Measurements from ENCODE around the gene ASPHD2. TPM values are rescaled to one million over a fixed set of nuclear protein-coding genes. Genes with fewer than 3 reads are reported as not detected.

ASPHD2 gene
- total RNA-seq, 2 donors from 2014 or later, result 0.56 to 0.67 TPM

GRCh38 chr22:26462051-26462450 lies 33.0 kb downstream of the ASPHD2 start:
- DNase-seq (ENCODE audit: low spot score), result no peak
- intact Hi-C loops (cut with DNase I), result loop anchor here in 1 of 2 donors (5.0 kb wide), 1 partner anchor 65 kb away; no protein-coding TSS in a partner anchor

DNA sequence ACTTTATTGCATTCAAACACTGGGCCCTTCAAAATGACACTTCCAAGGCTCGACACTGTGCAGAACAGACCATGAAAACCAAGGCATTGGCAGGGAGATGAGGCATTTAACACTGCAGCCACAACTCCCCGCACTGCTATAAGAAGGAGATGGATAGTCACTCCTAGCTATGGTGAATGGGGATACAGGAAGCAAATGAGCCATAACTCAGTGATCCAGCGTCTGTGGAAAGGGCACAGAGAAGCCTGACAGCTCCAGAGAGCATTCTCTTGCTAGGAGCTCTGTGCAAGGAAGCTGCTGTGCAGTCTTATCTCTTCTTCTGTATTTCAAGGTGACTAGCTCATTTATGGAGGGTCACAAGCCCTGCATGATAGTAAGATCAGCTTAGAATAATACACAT lies 33.6 kb downstream of the ASPHD2 start:
- intact Hi-C loops (cut with DNase I), result loop anchor here in 1 of 2 donors (5.0 kb wide), 1 partner anchor 65 kb away; no protein-coding TSS in a partner anchor
- no peak for DNase-seq (ENCODE audit: low spot score)

GRCh38 chr22:26463101-26463661 lies 34.1 kb downstream of the ASPHD2 start:
- intact Hi-C loops (cut with DNase I), result loop anchor here in 1 of 2 donors (5.0 kb wide), 1 partner anchor 66 kb away; no protein-coding TSS in a partner anchor

GRCh38 chr22:26463688-26464087 lies 34.6 kb downstream of the ASPHD2 start:
- intact Hi-C loops (cut with DNase I), result loop anchor here in 1 of 2 donors (5.0 kb wide), 1 partner anchor 66 kb away; no protein-coding TSS in a partner anchor
- no peak for DNase-seq (ENCODE audit: low spot score)

More at GRCh38 chr22:26463101-26463661, 34.1 kb downstream of the ASPHD2 start:
- DNase-seq (ENCODE audit: low spot score), result no peak

DNA sequence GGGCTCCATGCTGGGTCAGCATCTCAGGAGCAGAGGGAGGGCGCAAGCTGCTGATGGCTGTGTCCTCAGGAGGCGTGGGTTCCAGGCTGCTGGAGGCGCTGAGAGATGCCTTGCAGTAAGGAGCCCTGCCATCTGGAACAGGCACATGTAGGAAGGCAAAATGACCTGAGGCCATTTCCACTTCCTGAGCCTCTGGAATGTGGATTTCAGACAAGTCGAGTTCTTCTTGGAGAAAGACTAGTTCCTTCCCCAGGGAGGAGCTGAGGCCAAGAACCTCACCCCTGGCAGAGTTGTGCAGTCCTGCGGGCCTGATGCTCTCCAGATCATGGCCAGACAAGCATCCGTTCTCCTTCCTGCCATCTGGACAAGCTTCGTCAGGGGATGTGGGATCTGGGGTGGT lies 35.3 kb downstream of the ASPHD2 start:
- no peak for DNase-seq (ENCODE audit: low spot score)

DNA sequence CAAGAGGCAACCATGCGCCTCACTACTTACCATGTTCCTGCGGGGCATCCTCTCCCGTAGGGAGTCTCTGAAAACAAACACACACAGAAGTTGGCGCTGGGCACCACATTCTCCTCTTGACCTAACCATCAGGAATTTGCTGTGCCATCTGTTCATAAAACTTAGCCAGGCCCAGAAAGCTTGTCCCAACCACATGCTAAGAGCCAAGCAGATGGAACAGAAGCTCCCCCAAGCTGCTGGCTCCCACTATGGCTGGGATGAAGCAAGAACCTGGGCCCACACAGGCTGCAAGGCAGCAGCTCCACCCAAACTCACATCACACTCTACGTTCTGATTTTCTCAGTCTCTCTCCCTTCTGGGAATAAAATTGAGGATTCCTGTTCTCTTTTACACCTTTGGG lies 37.1 kb downstream of the ASPHD2 start:
- no peak for DNase-seq (ENCODE audit: low spot score)
- intact Hi-C loops (cut with DNase I), result no loop called here

More for the DNA sequence above, 35.3 kb downstream of the ASPHD2 start:
- intact Hi-C loops (cut with DNase I), result loop anchor here in 1 of 2 donors (5.0 kb wide), 1 partner anchor 67 kb away; no protein-coding TSS in a partner anchor

DNA sequence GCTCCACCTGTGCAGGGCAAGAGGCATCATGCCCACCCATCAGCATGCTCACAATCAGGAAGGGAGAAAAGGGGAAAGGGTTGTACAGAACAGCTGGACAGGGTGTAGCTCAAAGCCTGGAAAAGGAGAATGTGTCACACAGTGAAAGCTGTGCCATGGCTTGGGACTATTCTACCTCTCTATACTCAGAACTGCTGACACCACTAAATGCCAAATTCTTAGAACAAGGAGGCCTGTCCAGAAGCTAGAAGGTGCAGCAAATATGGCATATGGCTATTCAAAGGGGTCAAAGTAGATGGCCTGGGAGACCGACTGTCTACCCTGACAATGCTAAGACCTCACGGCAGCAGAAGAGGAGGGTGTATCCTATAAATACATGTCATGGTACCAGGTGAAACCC lies 41.7 kb downstream of the ASPHD2 start:
- intact Hi-C loops (cut with DNase I), result no loop called here
- no peak for DNase-seq (ENCODE audit: low spot score)

GRCh38 chr22:26471522-26471921 lies 42.5 kb downstream of the ASPHD2 start:
- intact Hi-C loops (cut with DNase I), result no loop called here
- DNase-seq (ENCODE audit: low spot score), result no peak

GRCh38 chr22:26474682-26475081 lies 45.6 kb downstream of the ASPHD2 start:
- intact Hi-C loops (cut with DNase I), result no loop called here
- DNase-seq (ENCODE audit: low spot score), result no peak

DNA sequence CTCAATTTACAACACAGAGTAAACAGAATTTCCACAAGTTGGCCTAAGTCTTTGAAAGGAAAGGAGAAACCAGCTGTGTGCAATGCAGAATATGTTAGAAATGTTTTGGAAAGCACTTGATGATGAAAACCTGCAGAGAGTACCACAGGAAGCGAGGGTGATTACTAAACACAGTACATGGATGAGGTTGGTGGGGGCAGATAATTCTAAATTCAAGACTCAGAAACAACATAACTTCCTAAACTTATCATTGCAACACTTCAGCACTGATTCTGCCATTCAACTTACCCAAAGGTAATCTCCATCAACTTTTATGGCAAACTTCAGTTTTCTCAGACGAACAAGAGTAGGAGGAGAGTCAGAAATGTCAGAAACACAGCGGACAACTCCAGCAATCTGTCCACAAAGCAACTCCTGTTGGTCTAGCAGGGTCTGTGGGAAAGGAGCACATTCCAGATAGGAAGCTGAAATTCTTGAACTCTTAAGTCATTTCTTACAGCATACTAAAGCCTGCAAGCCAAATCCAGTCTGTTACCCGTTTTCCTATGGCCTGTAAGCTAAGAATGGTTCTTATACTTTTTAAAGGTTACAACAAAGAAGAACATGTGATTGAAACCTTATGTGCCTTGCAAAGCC lies 47.8 kb downstream of the ASPHD2 start:
- intact Hi-C loops (cut with DNase I), result no loop called here
- no peak for DNase-seq (ENCODE audit: low spot score)

GRCh38 chr22:26477341-26477731 lies 48.3 kb downstream of the ASPHD2 start:
- intact Hi-C loops (cut with DNase I), result no loop called here
- no peak for DNase-seq (ENCODE audit: low spot score)

GRCh38 chr22:26479043-26479791 lies 50.2 kb downstream of the ASPHD2 start:
- no peak for DNase-seq (ENCODE audit: low spot score)
- intact Hi-C loops (cut with DNase I), result no loop called here

DNA sequence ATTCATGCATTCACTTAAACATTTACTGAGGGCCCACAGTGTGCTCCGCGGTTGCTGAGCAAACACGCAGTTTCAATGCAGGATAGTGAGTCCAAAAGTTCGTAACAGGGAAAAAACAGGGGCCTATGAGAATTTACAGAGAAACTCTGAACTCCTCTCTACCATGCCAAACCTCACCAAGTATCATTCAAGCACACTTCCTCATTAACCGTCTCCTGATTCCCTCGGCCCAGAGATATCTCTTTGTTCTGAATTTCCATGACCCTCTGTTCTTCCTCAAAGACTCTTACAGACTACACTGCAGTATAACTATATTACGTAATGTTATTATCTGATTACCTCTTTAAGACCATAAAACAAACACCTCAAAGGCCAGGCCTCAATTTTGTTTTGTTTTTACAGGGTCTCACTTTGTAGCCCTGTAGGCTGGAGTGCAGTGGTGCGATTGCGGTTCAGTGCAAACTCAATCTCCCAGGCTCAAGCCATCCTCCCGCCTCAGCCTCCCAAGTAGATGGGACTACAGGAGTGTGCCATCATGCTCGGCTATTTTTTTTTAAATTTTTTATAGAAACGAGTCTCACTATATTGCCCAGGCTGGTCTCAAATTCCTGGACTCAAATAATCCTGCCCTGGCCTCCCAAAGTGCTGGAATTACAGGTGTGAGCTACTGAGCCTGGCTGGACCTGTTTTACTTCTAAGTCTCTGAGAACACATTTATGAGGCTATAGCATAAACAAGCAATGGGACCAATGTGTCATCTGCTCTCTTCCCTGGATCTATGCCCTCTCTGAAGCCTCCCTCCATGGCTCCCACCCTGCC lies 50.9 kb downstream of the ASPHD2 start:
- DNase-seq (ENCODE audit: low spot score), result no peak
- intact Hi-C loops (cut with DNase I), result no loop called here

GRCh38 chr22:26480611-26480932 lies 51.5 kb downstream of the ASPHD2 start:
- DNase-seq (ENCODE audit: low spot score), result no peak

GRCh38 chr22:26481112-26481693 lies 52.1 kb downstream of the ASPHD2 start:
- no peak for DNase-seq (ENCODE audit: low spot score)
- intact Hi-C loops (cut with DNase I), result no loop called here

More at GRCh38 chr22:26480611-26480932, 51.5 kb downstream of the ASPHD2 start:
- intact Hi-C loops (cut with DNase I), result no loop called here

GRCh38 chr22:26481694-26482093 lies 52.6 kb downstream of the ASPHD2 start:
- DNase-seq (ENCODE audit: low spot score), result no peak
- intact Hi-C loops (cut with DNase I), result no loop called here

DNA sequence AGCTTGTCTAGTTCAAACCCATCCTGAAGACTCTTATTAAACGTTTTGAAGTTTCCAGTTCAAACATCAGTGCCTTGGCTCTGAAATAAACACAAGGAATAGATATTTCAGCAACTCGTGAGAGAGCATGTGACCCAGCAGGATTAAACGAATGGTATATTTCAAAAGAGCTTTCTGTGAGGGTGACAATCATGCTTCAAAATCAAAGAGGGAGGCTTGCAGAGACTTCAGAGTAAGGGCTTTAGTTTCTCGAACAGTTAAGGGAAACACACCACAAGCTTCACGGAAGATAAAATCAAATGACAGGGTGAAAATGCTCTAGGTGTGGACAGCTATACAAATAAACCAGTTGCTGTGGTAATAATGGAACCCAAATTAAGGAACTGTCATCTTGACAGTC lies 53.1 kb downstream of the ASPHD2 start:
- intact Hi-C loops (cut with DNase I), result no loop called here
- no peak for DNase-seq (ENCODE audit: low spot score)

- intact Hi-C loops (cut with DNase I), result no loop called here
Observed at GRCh38 chr22:26483043-26483438, 54.0 kb downstream of the ASPHD2 start.

More at GRCh38 chr22:26483043-26483438, 54.0 kb downstream of the ASPHD2 start:
- no peak for DNase-seq (ENCODE audit: low spot score)

Measured in posterior vena cava (tissue), 2 donors.